OCI-LY3 (cell line): ENCODE measurements around the gene SMYD1.

Experiments
- H2AFZ ChIP-seq: fragments of 200-600, 300-600 bp; shearing (Covaris generic); 2 replicates; pipeline ENCODE4 v1.6.0; 2014; ENCODE audit warnings: antibody characterized with exemption, low read depth, low read length
- H3K27ac ChIP-seq: fragments of 200-600, 300-600 bp; sonication (generic); 2 replicates; pipeline ENCODE4 v1.5.1; 2014; ENCODE audit warnings: mild to moderate bottlenecking, low read length, moderate library complexity, mixed read lengths
- H3K27me3 ChIP-seq: fragments of 200-600, 300-600 bp; sonication (generic); 2 replicates; pipeline ENCODE4 v1.6.1; 2014; ENCODE audit warnings: low read depth, low read length, mixed read lengths
- H3K36me3 ChIP-seq: fragments of 200-600, 300-600 bp; sonication (generic); replicated peaks from 2 replicates; pipeline ENCODE3; 2014; ENCODE audit warnings: low read depth, low read length, mixed read lengths
- H3K4me1 ChIP-seq: fragments of 300-600, 200-600 bp; sonication (generic); 2 replicates; pipeline ENCODE4 v1.6.1; 2014; ENCODE audit warnings: low read length, mixed read lengths
- H3K4me2 ChIP-seq: fragments of 200-600, 300-600 bp; sonication (generic); 2 replicates; pipeline ENCODE4 v1.6.1; 2014; ENCODE audit warnings: low read length, mixed read lengths
- H3K4me3 ChIP-seq: fragments of 300-600, 200-600 bp; sonication (generic); 2 replicates; pipeline ENCODE4 v1.5.1; 2014; ENCODE audit warnings: antibody characterized with exemption, mild to moderate bottlenecking, low read length, moderate library complexity
- H3K79me2 ChIP-seq: fragments of 300-600, 200-600 bp; shearing (Covaris generic); 2 replicates; pipeline ENCODE4 v1.6.1; 2014; ENCODE audit warnings: mild to moderate bottlenecking, low read length, mixed read lengths
- H3K9ac ChIP-seq: fragments of 300-600, 200-600 bp; shearing (Covaris generic); 2 replicates; pipeline ENCODE4 v1.6.0; 2014; ENCODE audit warnings: mild to moderate bottlenecking, low read length, moderate library complexity
- H3K9me3 ChIP-seq: fragments of 200-600, 300-600 bp; shearing (Covaris generic); 2 replicates; pipeline ENCODE4 v1.6.1; 2014; ENCODE audit warnings: low read length, mixed read lengths; ENCODE audit not compliant: insufficient read depth
- H4K20me1 ChIP-seq: fragments of 200-600, 300-600 bp; sonication (generic); 2 replicates; pipeline ENCODE4 v1.6.1; 2016; ENCODE audit warnings: low read length, mixed read lengths; ENCODE audit not compliant: insufficient read depth
- EZH2phosphoT487 ChIP-seq: fragments of 200-600 bp; shearing (Covaris generic); IDR thresholded peaks from 2 replicates; pipeline ENCODE4 v1.6.1; 2018; ENCODE audit warnings: antibody characterized with exemption, mixed run types, low read depth
- TF ChIP-seq, protein P1 (sequence below): fragments of 200-600, 300-600 bp; sonication (generic); IDR thresholded peaks from 2 replicates; pipeline ENCODE4 v1.5.1; 2014; ENCODE audit warnings: antibody characterized with exemption, low read length, low read depth

Gene SMYD1

DNA sequence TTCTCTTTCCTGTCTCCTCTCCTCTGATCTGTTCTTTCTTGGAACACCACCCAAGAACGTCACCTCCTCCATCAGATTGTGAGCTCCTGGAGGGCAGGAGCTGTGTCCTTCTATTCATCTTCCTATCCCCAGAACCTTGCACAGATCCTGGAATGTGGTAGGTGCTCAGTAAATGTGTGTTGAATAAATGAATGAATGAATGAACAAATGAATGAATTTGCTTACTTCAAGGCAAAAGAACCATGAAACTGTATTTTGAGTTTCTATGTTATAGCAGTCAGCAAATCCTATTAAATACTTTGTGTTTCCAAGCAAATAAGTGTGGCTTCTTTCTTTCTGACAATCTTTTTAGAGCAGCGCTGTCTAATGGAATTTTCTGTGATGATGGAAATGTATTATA lies 45.4 kb downstream of the SMYD1 start:
- no peaks in the 10 kb centered on the region for H3K27me3 ChIP-seq
- no peak for TF ChIP-seq EZH2phosphoT487
- TF ChIP-seq, protein P1, sequence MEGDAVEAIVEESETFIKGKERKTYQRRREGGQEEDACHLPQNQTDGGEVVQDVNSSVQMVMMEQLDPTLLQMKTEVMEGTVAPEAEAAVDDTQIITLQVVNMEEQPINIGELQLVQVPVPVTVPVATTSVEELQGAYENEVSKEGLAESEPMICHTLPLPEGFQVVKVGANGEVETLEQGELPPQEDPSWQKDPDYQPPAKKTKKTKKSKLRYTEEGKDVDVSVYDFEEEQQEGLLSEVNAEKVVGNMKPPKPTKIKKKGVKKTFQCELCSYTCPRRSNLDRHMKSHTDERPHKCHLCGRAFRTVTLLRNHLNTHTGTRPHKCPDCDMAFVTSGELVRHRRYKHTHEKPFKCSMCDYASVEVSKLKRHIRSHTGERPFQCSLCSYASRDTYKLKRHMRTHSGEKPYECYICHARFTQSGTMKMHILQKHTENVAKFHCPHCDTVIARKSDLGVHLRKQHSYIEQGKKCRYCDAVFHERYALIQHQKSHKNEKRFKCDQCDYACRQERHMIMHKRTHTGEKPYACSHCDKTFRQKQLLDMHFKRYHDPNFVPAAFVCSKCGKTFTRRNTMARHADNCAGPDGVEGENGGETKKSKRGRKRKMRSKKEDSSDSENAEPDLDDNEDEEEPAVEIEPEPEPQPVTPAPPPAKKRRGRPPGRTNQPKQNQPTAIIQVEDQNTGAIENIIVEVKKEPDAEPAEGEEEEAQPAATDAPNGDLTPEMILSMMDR = no peak
- no peak overlapping the region for H3K4me2 ChIP-seq
- no peak overlapping the region for H3K27ac ChIP-seq
- H2AFZ ChIP-seq = no peak overlapping the region
- H3K4me3 ChIP-seq = no peak overlapping the region
- H3K4me1 ChIP-seq = peaks cover 19% of the 10 kb centered on the region
- no peaks in the 10 kb centered on the region for H4K20me1 ChIP-seq
- H3K79me2 ChIP-seq = no peaks in the 10 kb centered on the region
- no peaks in the 10 kb centered on the region for H3K9me3 ChIP-seq
- H3K9ac ChIP-seq = no peak overlapping the region
- H3K36me3 ChIP-seq = no peaks in the 10 kb centered on the region

DNA sequence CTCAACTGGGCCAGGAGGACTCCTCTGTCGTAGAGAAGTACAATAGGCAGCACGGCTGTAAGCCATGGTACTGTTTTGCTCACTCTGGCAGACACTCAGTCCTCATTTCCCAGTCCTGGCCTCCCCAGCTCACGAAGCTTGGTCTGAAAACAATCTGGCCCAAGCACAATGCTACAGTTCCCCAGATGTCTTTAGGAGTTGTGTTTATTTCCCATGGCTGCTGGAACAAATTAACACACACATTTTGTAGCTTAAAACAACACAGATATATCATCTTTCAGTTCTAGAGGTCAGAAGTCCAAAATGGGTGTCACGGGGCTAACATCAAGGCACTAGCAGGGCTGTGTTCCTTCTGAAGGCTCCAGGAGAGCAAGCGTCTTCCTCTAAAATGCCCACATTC lies 47.3 kb downstream of the SMYD1 start:
- no peaks in the 10 kb centered on the region for H3K36me3 ChIP-seq
- TF ChIP-seq, protein P1 = no peak
- TF ChIP-seq EZH2phosphoT487 = no peak
- no peak overlapping the region for H2AFZ ChIP-seq
- H3K27ac ChIP-seq = no peak overlapping the region
- peaks cover 19% of the 10 kb centered on the region for H3K4me1 ChIP-seq
- H3K27me3 ChIP-seq = peaks cover 4% of the 10 kb centered on the region; the same call in 1 of the 2 replicates
- H3K4me3 ChIP-seq = no peak overlapping the region
- H3K79me2 ChIP-seq = no peaks in the 10 kb centered on the region
- H4K20me1 ChIP-seq = no peaks in the 10 kb centered on the region
- no peaks in the 10 kb centered on the region for H3K9me3 ChIP-seq
- no peak overlapping the region for H3K9ac ChIP-seq
- no peak overlapping the region for H3K4me2 ChIP-seq

DNA sequence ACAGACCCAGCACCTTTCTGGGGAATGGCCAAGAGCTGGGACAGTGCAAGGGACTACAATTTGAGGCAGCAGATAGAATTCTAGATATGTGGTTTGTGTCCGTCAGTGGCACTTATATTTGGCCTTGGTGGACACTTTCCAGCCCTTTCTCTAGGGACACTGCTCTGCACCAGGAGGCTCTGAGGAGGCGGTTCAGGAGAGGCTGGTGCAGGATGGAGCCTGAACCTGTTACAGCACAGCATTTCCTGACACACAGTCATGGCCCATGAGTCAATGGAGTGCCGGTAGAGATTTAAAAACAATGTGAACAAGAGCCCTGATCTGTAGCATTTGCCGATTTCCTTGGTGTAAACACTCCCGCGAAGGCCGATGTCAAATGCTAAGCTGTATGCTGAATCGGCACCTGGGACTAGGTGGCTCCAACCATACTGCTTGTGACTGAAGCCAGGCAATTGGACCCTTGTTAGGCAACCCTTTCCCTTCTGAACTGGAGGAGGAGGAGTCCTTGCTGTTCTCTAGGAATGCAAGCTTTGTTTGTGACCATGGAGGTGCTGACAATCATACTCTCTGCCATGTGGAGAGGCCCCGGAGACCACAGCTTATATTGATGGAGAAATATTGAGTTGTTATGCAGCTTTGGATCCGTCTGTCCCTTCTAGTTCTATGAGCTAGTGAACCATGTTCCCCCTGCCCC lies 48.3 kb downstream of the SMYD1 start:
- Histone ChIP-seq H3K4me2 (no peak overlapping the region), H3K4me1 (peaks cover 10% of the 10 kb centered on the region), H3K79me2 (no peaks in the 10 kb centered on the region), H3K4me3 (no peak overlapping the region), H3K9me3 (no peaks in the 10 kb centered on the region), H3K27ac (no peak overlapping the region), H2AFZ (no peak overlapping the region), H3K27me3 (peaks cover 4% of the 10 kb centered on the region; the same call in 1 of the 2 replicates), H3K36me3 (no peaks in the 10 kb centered on the region), H3K9ac (no peak overlapping the region), H4K20me1 (no peaks in the 10 kb centered on the region)
- TF ChIP-seq EZH2phosphoT487 = no peak
- TF ChIP-seq, protein P1 = no peak

DNA sequence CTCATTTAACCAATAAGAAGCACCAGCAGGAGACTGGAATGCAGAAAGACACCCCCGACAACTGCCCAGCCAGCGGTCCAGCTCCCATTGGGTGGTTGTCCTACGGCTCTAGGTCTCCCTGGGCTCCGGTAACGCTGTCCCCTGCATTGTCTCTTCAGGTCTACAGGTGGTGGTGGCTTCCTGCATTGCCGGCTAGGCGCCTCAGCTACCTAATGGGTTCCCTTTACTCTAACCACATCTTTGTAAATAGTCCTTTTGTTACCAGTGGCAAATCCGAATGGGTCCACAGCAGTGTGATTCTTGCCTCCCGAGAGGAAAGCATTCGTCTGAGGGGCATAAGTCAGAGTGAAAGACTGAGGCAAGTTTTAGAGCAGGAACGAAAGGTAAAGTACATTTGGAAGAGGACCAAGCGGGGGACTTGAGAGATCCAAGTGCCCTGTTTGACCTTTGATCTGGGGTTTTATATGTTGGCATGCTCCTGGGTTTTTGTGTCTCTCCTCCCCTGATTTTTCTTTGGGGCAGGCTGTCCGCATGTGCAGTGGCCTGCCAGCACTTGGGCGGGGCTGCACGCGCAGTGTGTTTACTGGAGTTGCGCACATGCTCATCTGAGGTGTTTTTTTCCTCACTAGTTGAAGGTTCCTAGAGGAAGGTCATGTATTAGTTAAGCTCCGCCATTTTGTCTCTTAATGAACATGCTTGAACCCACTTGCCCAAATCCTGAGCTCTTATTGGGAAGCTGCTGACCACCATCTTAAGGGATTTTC lies 49.2 kb downstream of the SMYD1 start:
- peaks cover 4% of the 10 kb centered on the region; the same call in 1 of the 2 replicates for H3K27me3 ChIP-seq
- no peak for TF ChIP-seq EZH2phosphoT487
- TF ChIP-seq, protein P1 = no peak

More for the DNA sequence above, 49.2 kb downstream of the SMYD1 start:
- Histone ChIP-seq H3K4me2 (no peak overlapping the region), H3K4me3 (no peak overlapping the region), H3K9ac (no peak overlapping the region), H3K79me2 (no peaks in the 10 kb centered on the region), H4K20me1 (no peaks in the 10 kb centered on the region), H3K9me3 (no peaks in the 10 kb centered on the region), H3K27ac (no peak overlapping the region), H3K36me3 (no peaks in the 10 kb centered on the region), H2AFZ (no peak overlapping the region), H3K4me1 (peaks cover under 1% of the 10 kb centered on the region; the same call in 1 of the 2 replicates)
